ENCODE results near the gene NIPAL3.

Gene NIPAL3

GRCh38 chr1:24415334-24415909, at the start of gene NIPAL3:
NIPAL3 (plus strand) TSS chr1:24415802; CDS start chr1:24419548, 3,746 bp downstream.
- H3K4me1 ChIP-seq (ENCODE audit: control insufficient read depth in 1 of 2, insufficient read depth in 2 of 2, low read length in 2 of 2): peaks cover 5 to 15% of the 10 kb centered on the region in 2 donors
- H3K27me3 ChIP-seq (ENCODE audit: low read depth, low read length): no peaks in the 10 kb centered on the region
- H3K36me3 ChIP-seq (ENCODE audit: control insufficient read depth in 1 of 2, insufficient read depth in 2 of 2, low read length in 2 of 2): peaks cover 0 to 4% of the 10 kb centered on the region in 2 donors
- peak within 1 kb of the TSS; percentile 70 for H3K27ac ChIP-seq (ENCODE audit: low read length)
- H3K9me3 ChIP-seq (ENCODE audit: control insufficient read depth in 1 of 2, low read length in 2 of 2): no peaks in the 10 kb centered on the region
- peak within 1 kb of the TSS; percentile 87 to 95 for H3K4me3 ChIP-seq (ENCODE audit: low read depth in 1 of 2, low read length in 2 of 2)

DNA sequence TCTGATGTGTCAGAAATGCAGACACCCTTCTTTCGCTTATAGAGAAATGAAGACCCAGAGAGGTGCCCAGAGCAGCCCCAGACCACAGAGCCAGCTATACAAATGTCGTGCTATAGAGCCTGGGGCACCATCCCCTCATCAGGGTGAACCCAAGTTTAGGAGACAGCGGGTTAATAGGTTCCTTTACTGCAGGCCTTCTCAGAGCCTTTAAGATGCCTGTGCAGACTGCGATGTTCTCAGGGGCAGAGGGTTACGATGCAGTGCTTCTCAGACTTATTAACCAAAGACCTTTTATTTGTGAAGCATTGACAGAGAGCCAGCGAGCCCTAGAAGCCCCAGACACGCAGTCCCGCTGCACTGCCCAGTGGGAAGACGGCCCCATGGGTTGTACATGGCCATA, 48.9 kb upstream of the NIPAL3 start:
- Histone ChIP-seq H3K4me3 (ENCODE audit: low read depth in 1 of 2, low read length in 2 of 2) (no peak overlapping the region), H3K36me3 (ENCODE audit: control insufficient read depth in 1 of 2, insufficient read depth in 2 of 2, low read length in 2 of 2) (no peaks in the 10 kb centered on the region), H3K9me3 (ENCODE audit: control insufficient read depth in 1 of 2, low read length in 2 of 2) (no peaks in the 10 kb centered on the region), H3K27me3 (ENCODE audit: low read depth, low read length) (no peaks in the 10 kb centered on the region), H3K27ac (ENCODE audit: low read length) (no peak overlapping the region), H3K4me1 (ENCODE audit: control insufficient read depth in 1 of 2, insufficient read depth in 2 of 2, low read length in 2 of 2) (no peaks in the 10 kb centered on the region)

DNA sequence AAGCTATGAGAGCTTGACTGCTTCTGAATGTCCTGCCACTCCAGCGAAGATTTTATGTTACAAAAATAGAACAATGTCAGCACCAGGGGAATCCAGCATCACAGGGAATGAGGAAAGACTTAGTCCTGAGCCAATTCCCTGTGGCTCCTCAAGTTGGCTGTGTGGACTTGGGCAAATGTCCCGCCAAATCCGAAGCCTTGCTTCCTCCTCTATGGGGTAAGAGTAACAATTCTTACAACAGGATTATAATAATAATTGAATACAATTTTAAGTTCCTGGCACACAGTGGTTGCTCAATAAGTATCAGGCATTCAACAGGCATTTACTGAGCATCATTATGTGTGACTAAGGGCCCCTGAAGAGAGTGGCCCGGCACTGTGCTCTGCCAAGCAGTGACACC, 46.4 kb upstream of the NIPAL3 start:
- H3K4me3 ChIP-seq (ENCODE audit: low read depth in 1 of 2, low read length in 2 of 2): no peak overlapping the region
- H3K4me1 ChIP-seq (ENCODE audit: control insufficient read depth in 1 of 2, insufficient read depth in 2 of 2, low read length in 2 of 2): no peaks in the 10 kb centered on the region
- H3K36me3 ChIP-seq (ENCODE audit: control insufficient read depth in 1 of 2, insufficient read depth in 2 of 2, low read length in 2 of 2): peaks cover 0 to 9% of the 10 kb centered on the region in 2 donors
- H3K9me3 ChIP-seq (ENCODE audit: control insufficient read depth in 1 of 2, low read length in 2 of 2): no peaks in the 10 kb centered on the region
- H3K27ac ChIP-seq (ENCODE audit: low read length): no peak overlapping the region
- no peaks in the 10 kb centered on the region for H3K27me3 ChIP-seq (ENCODE audit: low read depth, low read length)

- H3K27ac ChIP-seq (ENCODE audit: low read length): no peak overlapping the region
- H3K27me3 ChIP-seq (ENCODE audit: low read depth, low read length): no peaks in the 10 kb centered on the region
- H3K4me1 ChIP-seq (ENCODE audit: control insufficient read depth in 1 of 2, insufficient read depth in 2 of 2, low read length in 2 of 2): no peaks in the 10 kb centered on the region
- H3K9me3 ChIP-seq (ENCODE audit: control insufficient read depth in 1 of 2, low read length in 2 of 2): no peaks in the 10 kb centered on the region
- no peak overlapping the region for H3K4me3 ChIP-seq (ENCODE audit: low read depth in 1 of 2, low read length in 2 of 2)
- H3K36me3 ChIP-seq (ENCODE audit: control insufficient read depth in 1 of 2, insufficient read depth in 2 of 2, low read length in 2 of 2): peaks cover 0 to 9% of the 10 kb centered on the region in 2 donors
Observed at GRCh38 chr1:24369801-24370200, 45.8 kb upstream of the NIPAL3 start.

GRCh38 chr1:24373044-24373443, 42.6 kb upstream of the NIPAL3 start:
- peaks cover 0 to 9% of the 10 kb centered on the region in 2 donors for H3K36me3 ChIP-seq (ENCODE audit: control insufficient read depth in 1 of 2, insufficient read depth in 2 of 2, low read length in 2 of 2)
- no peak overlapping the region for H3K4me3 ChIP-seq (ENCODE audit: low read depth in 1 of 2, low read length in 2 of 2)
- H3K9me3 ChIP-seq (ENCODE audit: control insufficient read depth in 1 of 2, low read length in 2 of 2): no peaks in the 10 kb centered on the region
- H3K27me3 ChIP-seq (ENCODE audit: low read depth, low read length): no peaks in the 10 kb centered on the region
- H3K27ac ChIP-seq (ENCODE audit: low read length): no peak overlapping the region
- no peaks in the 10 kb centered on the region for H3K4me1 ChIP-seq (ENCODE audit: control insufficient read depth in 1 of 2, insufficient read depth in 2 of 2, low read length in 2 of 2)

GRCh38 chr1:24373710-24374109, 41.9 kb upstream of the NIPAL3 start:
- Histone ChIP-seq H3K4me3 (ENCODE audit: low read depth in 1 of 2, low read length in 2 of 2) (no peak overlapping the region), H3K27ac (ENCODE audit: low read length) (no peak overlapping the region), H3K27me3 (ENCODE audit: low read depth, low read length) (no peaks in the 10 kb centered on the region), H3K4me1 (ENCODE audit: control insufficient read depth in 1 of 2, insufficient read depth in 2 of 2, low read length in 2 of 2) (no peaks in the 10 kb centered on the region), H3K9me3 (ENCODE audit: control insufficient read depth in 1 of 2, low read length in 2 of 2) (no peaks in the 10 kb centered on the region), H3K36me3 (ENCODE audit: control insufficient read depth in 1 of 2, insufficient read depth in 2 of 2, low read length in 2 of 2) (peaks cover 0 to 10% of the 10 kb centered on the region in 2 donors)

DNA sequence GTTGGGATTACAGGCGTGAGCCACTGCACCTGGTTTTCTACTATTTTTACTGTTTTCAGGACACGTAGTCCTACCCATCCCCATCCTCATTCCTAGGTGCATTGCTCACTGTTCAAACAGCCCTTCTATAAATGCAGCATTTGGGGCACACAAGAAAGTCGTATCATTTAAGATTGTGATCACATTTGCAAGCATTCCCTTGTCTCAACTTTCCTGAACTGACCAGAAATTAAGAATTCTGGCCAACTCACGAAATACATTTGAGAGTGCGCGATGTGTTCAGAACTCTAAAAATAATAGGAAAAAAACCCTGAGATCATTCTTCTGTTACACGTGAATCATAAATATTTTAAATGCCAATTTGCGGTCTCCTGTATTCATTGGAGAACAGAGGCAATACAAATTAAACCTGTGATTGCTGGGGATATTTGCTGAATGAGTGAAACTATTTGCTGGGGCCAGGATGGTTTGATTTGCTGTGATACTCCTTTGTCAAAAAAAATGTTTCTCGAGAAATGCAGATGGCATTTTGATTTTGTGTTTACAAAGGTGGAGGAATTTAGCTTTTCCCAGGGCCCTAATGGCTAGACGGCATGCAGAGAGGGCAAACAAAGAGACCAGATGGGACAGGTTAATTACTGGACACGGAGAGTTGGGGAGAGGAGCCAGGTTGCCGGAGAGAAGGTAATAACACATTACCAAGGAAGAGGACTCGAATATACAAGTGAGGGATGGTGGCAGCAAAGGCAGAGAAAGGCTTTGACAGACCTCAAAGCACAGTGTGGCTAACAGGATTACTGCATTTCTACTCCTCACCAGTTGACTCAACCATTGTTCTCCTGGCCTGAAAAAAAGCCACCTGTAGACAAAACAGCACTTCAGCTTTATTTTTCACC, 40.5 kb upstream of the NIPAL3 start:
- Histone ChIP-seq H3K36me3 (ENCODE audit: control insufficient read depth in 1 of 2, insufficient read depth in 2 of 2, low read length in 2 of 2) (peaks cover 0 to 20% of the 10 kb centered on the region in 2 donors), H3K4me1 (ENCODE audit: control insufficient read depth in 1 of 2, insufficient read depth in 2 of 2, low read length in 2 of 2) (no peaks in the 10 kb centered on the region), H3K4me3 (ENCODE audit: low read depth in 1 of 2, low read length in 2 of 2) (no peak overlapping the region), H3K9me3 (ENCODE audit: control insufficient read depth in 1 of 2, low read length in 2 of 2) (no peaks in the 10 kb centered on the region), H3K27ac (ENCODE audit: low read length) (no peak overlapping the region), H3K27me3 (ENCODE audit: low read depth, low read length) (no peaks in the 10 kb centered on the region)

DNA sequence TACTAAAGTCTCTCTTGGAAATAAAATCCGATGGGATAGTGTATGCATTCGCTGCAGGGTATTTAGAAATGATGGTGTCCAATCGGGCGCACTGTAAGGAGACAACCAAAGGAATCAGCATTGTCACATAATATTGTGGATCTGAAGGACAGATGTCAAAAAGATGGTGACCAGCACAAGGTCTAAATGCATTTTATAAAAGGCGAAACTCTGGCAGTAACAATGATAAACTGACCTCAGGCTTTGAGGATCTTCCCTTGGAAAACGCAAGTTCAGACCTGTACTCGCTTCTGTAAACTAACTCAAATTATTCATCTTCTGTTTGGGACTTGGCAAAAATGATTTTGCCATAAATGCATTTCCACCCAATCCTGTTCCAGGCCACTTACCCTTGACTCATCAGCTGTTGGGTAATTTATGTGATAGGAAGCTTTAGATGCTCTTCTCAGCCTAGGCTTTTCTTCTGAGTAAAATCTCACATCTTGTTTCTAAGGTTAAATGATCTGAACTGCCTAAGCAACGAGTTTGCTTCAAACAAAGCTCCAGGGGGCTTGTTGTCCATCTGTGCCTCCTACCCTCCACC, 35.8 kb upstream of the NIPAL3 start:
- H3K27ac ChIP-seq (ENCODE audit: low read length): no peak overlapping the region
- H3K9me3 ChIP-seq (ENCODE audit: control insufficient read depth in 1 of 2, low read length in 2 of 2): no peaks in the 10 kb centered on the region
- no peaks in the 10 kb centered on the region for H3K27me3 ChIP-seq (ENCODE audit: low read depth, low read length)
- H3K36me3 ChIP-seq (ENCODE audit: control insufficient read depth in 1 of 2, insufficient read depth in 2 of 2, low read length in 2 of 2): peaks cover 0 to 21% of the 10 kb centered on the region in 2 donors
- H3K4me1 ChIP-seq (ENCODE audit: control insufficient read depth in 1 of 2, insufficient read depth in 2 of 2, low read length in 2 of 2): no peaks in the 10 kb centered on the region
- H3K4me3 ChIP-seq (ENCODE audit: low read depth in 1 of 2, low read length in 2 of 2): no peak overlapping the region

GRCh38 chr1:24380508-24380907, 35.1 kb upstream of the NIPAL3 start:
- peaks cover 0 to 21% of the 10 kb centered on the region in 2 donors for H3K36me3 ChIP-seq (ENCODE audit: control insufficient read depth in 1 of 2, insufficient read depth in 2 of 2, low read length in 2 of 2)
- H3K27ac ChIP-seq (ENCODE audit: low read length): no peak overlapping the region
- H3K9me3 ChIP-seq (ENCODE audit: control insufficient read depth in 1 of 2, low read length in 2 of 2): no peaks in the 10 kb centered on the region
- no peaks in the 10 kb centered on the region for H3K4me1 ChIP-seq (ENCODE audit: control insufficient read depth in 1 of 2, insufficient read depth in 2 of 2, low read length in 2 of 2)
- H3K4me3 ChIP-seq (ENCODE audit: low read depth in 1 of 2, low read length in 2 of 2): no peak overlapping the region
- H3K27me3 ChIP-seq (ENCODE audit: low read depth, low read length): no peaks in the 10 kb centered on the region

DNA sequence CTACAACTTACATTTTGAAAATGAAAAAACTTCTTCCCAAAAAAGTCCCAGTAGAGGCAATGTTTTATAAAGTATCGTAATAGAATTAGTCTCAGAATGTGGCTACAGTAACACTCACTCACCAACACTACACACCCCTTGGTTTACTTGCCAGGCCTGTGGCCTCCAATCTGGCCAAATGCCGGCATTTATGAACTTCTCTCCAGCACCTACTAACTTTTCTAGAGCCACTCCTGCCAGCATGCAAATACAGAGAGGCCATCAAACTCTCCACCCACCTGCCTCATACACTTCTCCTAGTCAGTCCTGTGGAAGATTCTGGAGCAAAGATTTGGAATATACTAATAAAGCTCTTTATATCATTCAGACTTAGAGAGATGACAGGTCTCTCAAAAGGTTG, 34.3 kb upstream of the NIPAL3 start:
- Histone ChIP-seq H3K36me3 (ENCODE audit: control insufficient read depth in 1 of 2, insufficient read depth in 2 of 2, low read length in 2 of 2) (peaks cover 0 to 21% of the 10 kb centered on the region in 2 donors), H3K4me3 (ENCODE audit: low read depth in 1 of 2, low read length in 2 of 2) (no peak overlapping the region), H3K27me3 (ENCODE audit: low read depth, low read length) (no peaks in the 10 kb centered on the region), H3K27ac (ENCODE audit: low read length) (no peak overlapping the region), H3K9me3 (ENCODE audit: control insufficient read depth in 1 of 2, low read length in 2 of 2) (no peaks in the 10 kb centered on the region), H3K4me1 (ENCODE audit: control insufficient read depth in 1 of 2, insufficient read depth in 2 of 2, low read length in 2 of 2) (no peaks in the 10 kb centered on the region)

DNA sequence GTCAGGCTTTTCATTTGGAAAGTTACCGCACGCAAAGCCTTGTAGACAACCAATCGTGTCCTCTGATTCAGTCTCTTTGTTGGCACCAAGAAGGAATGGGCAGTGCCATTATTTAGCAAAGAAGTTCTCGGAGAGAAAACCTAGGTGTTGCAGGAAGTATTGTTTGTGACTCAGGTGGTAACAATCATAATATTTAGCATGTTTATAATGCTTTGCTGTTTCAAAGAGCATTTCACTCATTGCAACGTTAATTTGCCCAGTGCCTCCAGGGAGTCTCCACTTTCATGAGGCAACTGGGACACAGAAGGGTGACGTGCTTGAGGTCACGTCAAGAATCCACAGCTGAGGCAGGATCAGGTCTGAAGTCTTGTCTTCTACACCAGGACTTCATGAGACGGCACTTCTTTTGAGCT, 33.4 kb upstream of the NIPAL3 start:
- H3K4me3 ChIP-seq (ENCODE audit: low read depth in 1 of 2, low read length in 2 of 2): no peak overlapping the region
- H3K27me3 ChIP-seq (ENCODE audit: low read depth, low read length): no peaks in the 10 kb centered on the region
- H3K4me1 ChIP-seq (ENCODE audit: control insufficient read depth in 1 of 2, insufficient read depth in 2 of 2, low read length in 2 of 2): no peaks in the 10 kb centered on the region
- peaks cover 0 to 21% of the 10 kb centered on the region in 2 donors for H3K36me3 ChIP-seq (ENCODE audit: control insufficient read depth in 1 of 2, insufficient read depth in 2 of 2, low read length in 2 of 2)
- H3K27ac ChIP-seq (ENCODE audit: low read length): no peak overlapping the region
- H3K9me3 ChIP-seq (ENCODE audit: control insufficient read depth in 1 of 2, low read length in 2 of 2): no peaks in the 10 kb centered on the region
